Islet of Langerhans (tissue), 1 donor: ENCODE results near the gene DNAJC18.
"Not testable (repeated sequence)": the region's sequence is repeated elsewhere in the genome, so short reads cannot be mapped to it uniquely, and the experiment has no call there.

Source experiments
- FAIRE-seq: peaks from one replicate; lab custom pipeline; 2011; peaks lifted over from hg19 to GRCh38; lab: Jason Lieb, UNC

The DNAJC18 gene

GRCh38 chr5:139439013-139439903, at the start of gene DNAJC18:
Gene DNAJC18 (minus strand): TSS chr5:139439525. CDS start chr5:139439445, 80 bp downstream.
- no peak for FAIRE-seq

GRCh38 chr5:139488260-139488659, 48.9 kb upstream of the DNAJC18 start:
- no peak for FAIRE-seq

GRCh38 chr5:139486201-139486600, 46.9 kb upstream of the DNAJC18 start:
- no peak for FAIRE-seq

- FAIRE-seq = not testable (repeated sequence)
These were observed 43.5 kb upstream of the DNAJC18 start for GRCh38 chr5:139482890-139483208.

- no peak for FAIRE-seq
These were observed 42.9 kb upstream of the DNAJC18 start, which contains the start of gene STING1 for GRCh38 chr5:139482050-139482889. Gene STING1 (minus strand): TSS chr5:139482758. CDS start chr5:139481704, 1,054 bp downstream.

- FAIRE-seq = no peak
These were observed 42.3 kb upstream of the DNAJC18 start for GRCh38 chr5:139481580-139482049.

GRCh38 chr5:139481122-139481533, 41.8 kb upstream of the DNAJC18 start:
- no peak for FAIRE-seq

GRCh38 chr5:139479729-139480128, 40.4 kb upstream of the DNAJC18 start:
- not testable (repeated sequence) for FAIRE-seq

- FAIRE-seq = not testable (repeated sequence)
These were observed 39.5 kb upstream of the DNAJC18 start for GRCh38 chr5:139478657-139479423.

- FAIRE-seq = no peak
These were observed 36.7 kb upstream of the DNAJC18 start for GRCh38 chr5:139475865-139476617.

GRCh38 chr5:139474890-139475791, 35.8 kb upstream of the DNAJC18 start:
- no peak for FAIRE-seq

- FAIRE-seq = no peak
These were observed 34.2 kb upstream of the DNAJC18 start for GRCh38 chr5:139473565-139473964.

- no peak for FAIRE-seq
These were observed 33.8 kb upstream of the DNAJC18 start for GRCh38 chr5:139473105-139473504.

- FAIRE-seq = no peak
These were observed 33.2 kb upstream of the DNAJC18 start for GRCh38 chr5:139472386-139473030.

GRCh38 chr5:139470821-139471300, 31.5 kb upstream of the DNAJC18 start, which contains the start of gene SMIM33:
Gene SMIM33 (plus strand): TSS chr5:139471004. CDS start chr5:139471122, 118 bp downstream.
- FAIRE-seq = no peak

- no peak for FAIRE-seq
These were observed 29.2 kb upstream of the DNAJC18 start for GRCh38 chr5:139468421-139468931.

GRCh38 chr5:139462586-139463276, 23.4 kb upstream of the DNAJC18 start, which contains the start of gene ECSCR:
Gene ECSCR (minus strand): TSS chr5:139462743. CDS start chr5:139462670, 73 bp downstream.
- no peak for FAIRE-seq

GRCh38 chr5:139461698-139462097, 22.4 kb upstream of the DNAJC18 start:
- FAIRE-seq = no peak
